Ishikawa (cell line): ENCODE data around the gene ZNFX1.

Source experiments
- CREB1 ChIP-seq: IDR thresholded peaks from 2 replicates; pipeline ENCODE4 v1.6.1; 2012; ENCODE audit warnings: low read depth
- FOXM1 ChIP-seq: IDR thresholded peaks from 2 replicates; pipeline ENCODE4 v1.6.1; 2012; ENCODE audit warnings: low read depth, borderline replicate concordance
- TCF12 ChIP-seq: IDR thresholded peaks from 2 replicates; pipeline ENCODE4 v1.6.1; 2012; ENCODE audit warnings: low read depth
- TF ChIP-seq, protein P1 (sequence below): IDR thresholded peaks from 2 replicates; pipeline ENCODE4 v1.6.1; 2012

DNA sequence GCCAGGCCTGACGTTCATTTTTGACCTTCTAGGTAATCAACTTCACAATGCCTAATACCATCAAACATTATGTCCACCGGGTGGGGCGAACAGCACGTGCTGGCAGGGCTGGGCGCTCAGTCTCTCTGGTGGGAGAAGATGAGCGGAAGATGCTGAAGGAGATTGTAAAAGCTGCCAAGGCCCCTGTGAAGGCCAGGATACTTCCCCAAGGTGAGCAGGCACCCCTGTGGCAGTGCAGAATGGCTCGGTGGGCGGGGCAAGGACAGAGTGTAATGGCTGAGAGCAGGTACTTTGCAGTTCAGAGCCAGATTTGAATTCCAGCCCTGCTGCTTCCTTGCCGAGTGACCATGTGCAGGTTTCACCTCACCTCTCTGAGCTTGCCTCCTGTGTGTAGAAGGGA lies 41.6 kb downstream of the ZNFX1 start:
- TF ChIP-seq CREB1 = no peak
- no peak for TF ChIP-seq TCF12
- no peak for TF ChIP-seq FOXM1
- TF ChIP-seq, protein P1, sequence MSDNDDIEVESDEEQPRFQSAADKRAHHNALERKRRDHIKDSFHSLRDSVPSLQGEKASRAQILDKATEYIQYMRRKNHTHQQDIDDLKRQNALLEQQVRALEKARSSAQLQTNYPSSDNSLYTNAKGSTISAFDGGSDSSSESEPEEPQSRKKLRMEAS = no peak
